AG09309 (cell line): Measurements from ENCODE around the gene TASL.

ENCODE experiments used
- DNase-seq: peaks from one replicate; pipeline ENCODE4 v3.0.0-alpha.2; 2010; ENCODE audit warnings: low read depth
- H3K4me3 ChIP-seq: 2 replicates; pipeline ENCODE4 v1.5.1; 2011; ENCODE audit warnings: mild to moderate bottlenecking, low read depth, low read length, moderate library complexity; ENCODE audit not compliant: control insufficient read depth
- TF ChIP-seq, protein P1 (sequence below): IDR thresholded peaks from 2 replicates; pipeline ENCODE4 v1.5.1; 2011; ENCODE audit warnings: mild to moderate bottlenecking, low read depth, low read length, inconsistent platforms; ENCODE audit not compliant: insufficient read depth, control insufficient read depth; ENCODE audit errors: missing control alignments

TASL gene

DNA sequence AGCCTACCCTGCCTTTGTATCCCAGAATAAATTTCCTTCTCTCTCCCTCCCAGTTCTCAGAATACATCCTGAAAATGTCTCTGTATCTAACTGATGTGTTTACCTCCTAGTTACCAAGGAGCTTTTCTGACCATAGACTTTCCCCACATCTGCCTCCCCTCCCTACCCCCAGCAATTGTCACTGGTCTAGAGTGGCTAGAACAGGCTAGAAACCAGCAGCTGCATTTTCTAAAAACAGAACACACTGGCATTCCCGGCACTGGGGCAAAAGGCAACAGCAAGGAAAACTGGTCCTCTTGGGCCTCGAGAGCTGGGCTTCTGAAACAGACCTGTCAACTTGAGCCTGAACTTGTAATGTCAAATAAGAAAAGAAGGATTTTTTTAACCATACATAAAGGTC, 16.4 kb downstream of the TASL start:
- TF ChIP-seq, protein P1, sequence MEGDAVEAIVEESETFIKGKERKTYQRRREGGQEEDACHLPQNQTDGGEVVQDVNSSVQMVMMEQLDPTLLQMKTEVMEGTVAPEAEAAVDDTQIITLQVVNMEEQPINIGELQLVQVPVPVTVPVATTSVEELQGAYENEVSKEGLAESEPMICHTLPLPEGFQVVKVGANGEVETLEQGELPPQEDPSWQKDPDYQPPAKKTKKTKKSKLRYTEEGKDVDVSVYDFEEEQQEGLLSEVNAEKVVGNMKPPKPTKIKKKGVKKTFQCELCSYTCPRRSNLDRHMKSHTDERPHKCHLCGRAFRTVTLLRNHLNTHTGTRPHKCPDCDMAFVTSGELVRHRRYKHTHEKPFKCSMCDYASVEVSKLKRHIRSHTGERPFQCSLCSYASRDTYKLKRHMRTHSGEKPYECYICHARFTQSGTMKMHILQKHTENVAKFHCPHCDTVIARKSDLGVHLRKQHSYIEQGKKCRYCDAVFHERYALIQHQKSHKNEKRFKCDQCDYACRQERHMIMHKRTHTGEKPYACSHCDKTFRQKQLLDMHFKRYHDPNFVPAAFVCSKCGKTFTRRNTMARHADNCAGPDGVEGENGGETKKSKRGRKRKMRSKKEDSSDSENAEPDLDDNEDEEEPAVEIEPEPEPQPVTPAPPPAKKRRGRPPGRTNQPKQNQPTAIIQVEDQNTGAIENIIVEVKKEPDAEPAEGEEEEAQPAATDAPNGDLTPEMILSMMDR, result no peak
- no peak overlapping the region for H3K4me3 ChIP-seq
- no peak for DNase-seq

DNA sequence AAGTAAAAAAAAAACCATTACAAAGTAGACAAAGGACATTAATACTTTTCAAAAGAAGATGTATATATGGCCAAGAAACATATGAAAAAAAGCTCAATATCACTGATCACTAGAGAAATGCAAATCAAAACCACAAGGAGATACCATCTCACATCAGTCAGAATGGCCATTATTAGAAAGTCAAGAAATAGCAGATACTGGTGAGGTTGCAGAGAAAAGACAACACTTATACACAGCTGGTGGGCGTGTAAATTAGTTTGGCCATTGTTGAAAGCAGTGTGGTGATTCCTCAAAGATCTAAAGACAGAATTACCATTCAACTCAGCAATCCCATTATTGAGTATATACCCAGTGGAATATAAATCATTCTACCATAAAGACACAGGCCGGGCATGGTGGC, 39.3 kb downstream of the TASL start:
- TF ChIP-seq, protein P1, result no peak
- DNase-seq, result no peak
- no peak overlapping the region for H3K4me3 ChIP-seq

DNA sequence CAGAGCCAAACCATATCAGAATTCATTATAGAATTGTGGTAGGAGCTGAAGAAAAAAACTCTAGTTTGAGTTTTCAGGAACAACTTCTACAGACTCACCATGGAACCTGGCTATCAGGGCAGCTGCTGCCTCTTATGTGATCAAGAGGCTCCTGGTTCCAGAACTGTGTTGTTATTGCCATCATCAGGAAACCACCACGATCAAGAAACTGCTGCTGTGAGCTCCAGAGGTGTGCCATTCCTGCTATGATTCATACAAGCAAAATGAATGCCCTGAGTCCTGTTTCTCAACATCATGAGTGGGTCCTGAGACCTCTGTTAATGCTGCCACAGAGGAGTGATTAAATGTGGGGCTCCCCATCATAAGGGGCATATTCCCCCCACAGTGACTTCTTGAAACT, 43.7 kb downstream of the TASL start:
- no peak for DNase-seq
- TF ChIP-seq, protein P1, result no peak
- H3K4me3 ChIP-seq, result no peak overlapping the region

DNA sequence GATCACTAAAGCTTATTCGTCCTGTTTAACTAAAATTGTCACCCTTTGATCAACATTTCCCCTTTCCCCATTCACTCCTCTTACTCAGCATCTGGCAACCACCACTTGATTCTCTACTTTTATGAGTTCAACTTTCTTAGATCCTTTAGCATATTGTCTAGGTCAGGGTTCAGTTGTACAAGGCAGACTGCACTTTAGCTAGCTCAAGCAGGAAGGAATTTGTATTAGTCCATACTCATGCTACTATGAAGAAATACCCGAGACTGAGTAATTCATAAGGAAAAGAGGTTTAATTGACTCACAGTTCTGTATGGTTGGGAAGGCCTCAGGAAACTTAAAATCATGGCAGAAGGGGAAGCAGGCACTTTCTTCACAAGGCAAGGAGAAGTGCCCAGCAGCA, 44.3 kb downstream of the TASL start:
- TF ChIP-seq, protein P1, result no peak
- H3K4me3 ChIP-seq, result no peak overlapping the region
- DNase-seq, result no peak

DNA sequence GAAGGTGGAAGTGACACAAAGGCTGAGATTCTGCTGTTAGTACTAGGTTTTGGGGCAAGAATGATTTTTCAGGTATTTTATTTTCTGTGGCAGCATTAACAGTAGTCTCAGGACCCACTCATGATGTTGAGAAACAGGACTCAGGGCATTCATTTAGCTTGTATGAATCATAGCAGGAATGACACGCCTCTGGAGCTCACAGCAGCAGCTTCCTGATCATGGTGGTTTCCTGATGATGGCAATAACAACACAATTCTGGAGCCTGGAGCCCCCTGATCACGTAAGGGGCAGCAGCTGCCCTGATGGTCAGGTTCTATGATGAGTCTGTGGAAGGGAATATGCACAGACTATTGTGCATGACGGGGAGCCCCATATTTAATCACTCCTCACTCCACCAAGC, 47.0 kb downstream of the TASL start:
- TF ChIP-seq, protein P1, result no peak
- no peak overlapping the region for H3K4me3 ChIP-seq
- DNase-seq, result no peak

DNA sequence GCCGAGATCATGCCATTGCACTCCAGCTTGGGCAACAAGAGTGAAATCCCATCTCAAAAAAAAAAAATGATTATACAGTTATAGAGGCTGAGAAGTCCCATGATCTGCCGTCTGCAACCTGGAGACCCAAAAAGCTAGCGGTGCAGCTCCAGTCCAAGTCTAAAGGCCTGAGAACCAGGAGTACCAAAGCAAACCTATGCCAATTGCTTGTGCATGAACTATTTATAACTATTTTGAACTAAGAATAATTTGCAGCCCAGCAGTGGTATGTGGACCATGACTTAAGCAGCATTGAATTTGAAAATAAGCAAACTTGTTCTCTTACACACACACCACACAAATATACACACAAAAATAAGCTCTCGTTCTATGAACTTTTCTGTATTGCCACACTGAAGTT, 51.8 kb downstream of the TASL start:
- TF ChIP-seq, protein P1, result no peak
- H3K4me3 ChIP-seq, result no peak overlapping the region
- no peak for DNase-seq
